K562 (cell line): ENCODE results near the gene FADS6. TPM values are rescaled to one million over a fixed set of nuclear protein-coding genes. Genes with fewer than 3 reads are reported as not detected.

Source experiments
- ATAC-seq: fragments of 200-7000 bp; cut with Tn5 transposase; 3 replicates; pipeline ENCODE4 v1.9.1; 2020; ENCODE audit warnings: moderate library complexity
- BruUV-seq: library from RNA; stranded (reverse); fragments of 400-500 nt; replicated peaks from 2 replicates; lab custom pipeline; 2021; lab: Mats Ljungman, UMichigan
- CTCF ChIA-PET: fragments of 300-600 bp; formaldehyde crosslinking; extraction: SDS; loops from one replicate; lab custom pipeline; 2021; ENCODE audit warnings: low intra/inter-chr PET ratio; lab: Yijun Ruan, JAX
- POLR2A ChIA-PET: fragments of 300-600, 350-650 bp; sonication (Branson Sonifier 250); formaldehyde crosslinking; extraction: SDS; loops from one replicate; lab custom pipeline; 2021; ENCODE audit warnings: antibody characterized with exemption, inconsistent platforms; lab: Yijun Ruan, JAX
- DNase-seq, 4 experiments: peaks; one replicate each; pipeline versions ENCODE4 v3.0.0 to v3.0.0-alpha.2; 2011 to 2018; ENCODE audit warnings: low spot score in 3 of 4, mixed read lengths in 3 of 4; ENCODE audit errors: extremely low read depth in 1 of 4
- FAIRE-seq: peaks from 2 replicates; lab custom pipeline; 2011; peaks lifted over from hg19 to GRCh38; lab: Jason Lieb, UNC
- H2AFZ ChIP-seq: 2 replicates; pipeline ENCODE4 v1.6.0; 2011; ENCODE audit warnings: low read depth, low read length, control low read depth, inconsistent platforms
- H3K27ac ChIP-seq: fragments of 200-600 bp; 3 replicates; pipeline ENCODE4 v1.8.0; 2011; ENCODE audit warnings: low read depth, mild to moderate bottlenecking, control low read depth, inconsistent platforms, low read length, moderate library complexity, mixed read lengths; ENCODE audit errors: extremely low read depth
- H3K27me3 ChIP-seq, 2 experiments: fragments of 300-600 bp in 1 of 2; 2 replicates in 1 of 2; 3 replicates in 1 of 2; pipeline versions ENCODE4 v1.6.0 to v1.8.0; 2011; ENCODE audit warnings: inconsistent platforms in 2 of 2, low read length in 2 of 2, mild to moderate bottlenecking in 1 of 2, mixed read lengths in 1 of 2, moderate library complexity in 1 of 2; ENCODE audit not compliant: control insufficient read depth in 2 of 2, insufficient read depth in 2 of 2
- H3K36me3 ChIP-seq: fragments of 300-600 bp; 3 replicates; pipeline ENCODE4 v1.8.0; 2011; ENCODE audit warnings: mild to moderate bottlenecking, low read length, inconsistent platforms; ENCODE audit not compliant: control insufficient read depth, insufficient read depth
- H3K4me1 ChIP-seq, 2 experiments: fragments of 200-600 bp in 1 of 2; replicated peaks in 1 of 2; 2 replicates in 1 of 2; 3 replicates in 1 of 2; pipeline versions ENCODE4 v1.5.1 to v1.8.0; 2011; ENCODE audit warnings: inconsistent platforms in 2 of 2, low read length in 2 of 2, mild to moderate bottlenecking in 1 of 2, mixed read lengths in 1 of 2, moderate library complexity in 1 of 2; ENCODE audit not compliant: control insufficient read depth in 2 of 2, insufficient read depth in 2 of 2
- H3K4me2 ChIP-seq: 2 replicates; pipeline ENCODE4 v1.6.1; 2011; ENCODE audit warnings: low read length, control low read depth, inconsistent platforms, mixed read lengths; ENCODE audit not compliant: insufficient read depth
- H3K4me3 ChIP-seq: fragments of 200-600 bp; sonication (generic), shearing (Covaris generic); 2 replicates; pipeline ENCODE4 v1.5.1; 2016; ENCODE audit warnings: control low read depth, inconsistent platforms
- H3K79me2 ChIP-seq: fragments of 200-600 bp; 3 replicates; pipeline ENCODE4 v1.8.0; 2011; ENCODE audit warnings: low read length, inconsistent platforms; ENCODE audit not compliant: control insufficient read depth, insufficient read depth
- H3K9ac ChIP-seq, 2 experiments: 2 replicates each; pipeline versions ENCODE4 v1.6.0 to v1.6.1; 2011; ENCODE audit warnings: low read depth in 2 of 2, low read length in 2 of 2, control low read depth in 1 of 2, inconsistent platforms in 1 of 2, mild to moderate bottlenecking in 1 of 2, mixed read lengths in 1 of 2; ENCODE audit not compliant: insufficient read depth in 1 of 2
- H3K9me1 ChIP-seq: one replicate; pipeline ENCODE4 v1.6.0; 2011; ENCODE audit warnings: inconsistent platforms, mild to moderate bottlenecking, low read length, moderate library complexity; ENCODE audit not compliant: control insufficient read depth, insufficient read depth
- H3K9me3 ChIP-seq: replicated peaks from 2 replicates; pipeline ENCODE4 v1.5.1; 2011; ENCODE audit warnings: low read depth, low read length, inconsistent platforms; ENCODE audit not compliant: control insufficient read depth, insufficient read depth
- H4K20me1 ChIP-seq: replicated peaks from 2 replicates; pipeline ENCODE4 v1.6.1; 2011; ENCODE audit warnings: low read length, inconsistent platforms, mixed read lengths; ENCODE audit not compliant: control insufficient read depth, insufficient read depth
- BRD4 ChIP-seq: fragments of 200-600 bp; sonication (generic); IDR thresholded peaks from 2 replicates; pipeline ENCODE4 v1.6.1; 2017; ENCODE audit warnings: inconsistent platforms
- CEBPB ChIP-seq: fragments of 450-650 bp; IDR thresholded peaks from 2 replicates; pipeline ENCODE4 v1.6.1; 2016; ENCODE audit warnings: missing genetic modification characterization, missing compliant biosample characterization
- MYC ChIP-seq, 2 experiments: fragments of 250-450 bp in 1 of 2; sonication (Bioruptor Pico) in 1 of 2; IDR thresholded peaks; 2 replicates each; pipeline versions ENCODE4 v1.5.1 to v1.6.1; 2012 to 2021; ENCODE audit warnings: low read depth in 2 of 2, borderline replicate concordance in 1 of 2, improper control_type of control experiment in 1 of 2, low read length in 1 of 2, mild to moderate bottlenecking in 1 of 2, moderate library complexity in 1 of 2
- SRSF7 ChIP-seq: fragments of 200-400 bp; formaldehyde crosslinking; optimal IDR thresholded peaks from 2 replicates; pipeline ENCODE3; 2017; ENCODE audit warnings: mild to moderate bottlenecking, low read depth, low read length
- STAT5A ChIP-seq: IDR thresholded peaks from 2 replicates; pipeline ENCODE4 v1.6.1; 2012; ENCODE audit warnings: low read length, inconsistent platforms, borderline replicate concordance
- TCF7L2 ChIP-seq: fragments of 150-350 bp; IDR thresholded peaks from 2 replicates; pipeline ENCODE4 v1.6.1; 2016; ENCODE audit warnings: low read depth, mild to moderate bottlenecking, low read length, moderate library complexity
- U2AF1 ChIP-seq: fragments of 200-400 bp; formaldehyde crosslinking; optimal IDR thresholded peaks from 2 replicates; pipeline ENCODE3; 2017; ENCODE audit warnings: mild to moderate bottlenecking, low read depth, low read length, moderate library complexity
- ZBTB2 ChIP-seq: fragments of 450-650 bp; IDR thresholded peaks from 2 replicates; pipeline ENCODE4 v1.6.1; 2016; ENCODE audit warnings: antibody characterized with exemption
- ZNF24 ChIP-seq: fragments of 450-650 bp; IDR thresholded peaks from 2 replicates; pipeline ENCODE4 v1.6.1; 2016
- ZNF707 ChIP-seq: fragments of 250-450 bp; sonication (Bioruptor Pico); conservative IDR thresholded peaks from 2 replicates; pipeline ENCODE4 v1.8.0; 2022; ENCODE audit warnings: inconsistent platforms, mild to moderate bottlenecking, moderate library complexity
- WGBS: fragments of 100-300 bp; shearing (Covaris generic); methylation state at CpG from one replicate; pipeline ENCODE4 v1.1.6; 2016; ENCODE audit warnings: low coverage, mixed read lengths; ENCODE audit not compliant: insufficient coverage; ENCODE audit errors: missing lambda C conversion rate; 5-methylcytosine and 5-hydroxymethylcytosine counted together
- in situ Hi-C: fragments of 300-500 bp; cut with MboI; formaldehyde crosslinking; loops from 4 replicates; pipeline ENCODE4 v1.15.0; 2018; ENCODE audit warnings: inconsistent platforms, mixed read lengths
- intact Hi-C: fragments of 100-400 bp; cut with micrococcal nuclease; formaldehyde crosslinking; loops from 2 replicates; pipeline ENCODE4 v1.14.2; 2022
- polyA plus RNA-seq, 8 experiments: library from polyadenylated mRNA; depleted of rRNA in 4 of 8; stranded (reverse) in 5 of 8; unstranded in 3 of 8; fragments of >200 nt; fragmentation: Nextera tagmentation in 2 of 8; fragmentation: Illumina TruSeq in 1 of 8; extraction: Ambion mirVana in 2 of 8; extraction: Trizol in 1 of 8; gene quantifications; 2 replicates each; pipeline versions ENCODE4 v1.2.1 to v1.2.3, GENCODE V29; 2011 to 2014; ENCODE audit warnings: inconsistent platforms in 1 of 8, missing spikeins in 1 of 8
- total RNA-seq, 7 experiments: library from RNA; depleted of rRNA in 6 of 7; stranded (reverse); fragments of >200 nt in 6 of 7; fragmentation: Illumina TruSeq in 2 of 7; extraction: Trizol in 2 of 7; gene quantifications; 2 replicates each; pipeline versions ENCODE4 v1.2.1 to v1.2.3, GENCODE V29; 2011 to 2021; ENCODE audit warnings: low replicate concordance in 1 of 7

The FADS6 gene
- total and polyA plus RNA-seq, 9 of the 15 experiments (the other 6 are each of a cell fraction or from before 2014, with no cell fraction given) = 0.18 to 0.22 TPM; not detected in 7

- WGBS = 46% methylated on average over 19 of the region's 20 CpGs
- H3K27ac ChIP-seq = no peak overlapping the region
- no peak for TF ChIP-seq TCF7L2
- TF ChIP-seq CEBPB (tag) = no peak
- no peak for TF ChIP-seq U2AF1
- no peak for TF ChIP-seq ZNF707 (CRISPR knock-in tag)
- no peak for TF ChIP-seq STAT5A
- TF ChIP-seq SRSF7 = no peak
- no peak for TF ChIP-seq MYC (IDR thresholded peaks at IDR 0.05; ENCODE audit: low read depth, low read length)
- TF ChIP-seq MYC (CRISPR knock-in tag; IDR thresholded peaks at IDR 0.05; ENCODE audit: borderline replicate concordance, low read depth) = no peak
- TF ChIP-seq ZBTB2 = no peak
- TF ChIP-seq BRD4 = no peak
- TF ChIP-seq ZNF24 = no peak
- TF ChIP-seq, all 486 proteins: peak for 0
- Histone ChIP-seq H2AFZ (no peak overlapping the region), H3K36me3 (no peaks in the 10 kb centered on the region), H3K4me2 (no peak overlapping the region), H4K20me1 (peaks cover 5% of the 10 kb centered on the region; the same call in 1 of the 2 replicates), H3K79me2 (no peaks in the 10 kb centered on the region), H3K27me3 (peaks cover 21 to 44% of the 10 kb centered on the region in 2 experiments; a peak in 4 of 5 replicates), H3K9me3 (no peaks in the 10 kb centered on the region), H3K9ac (no peak overlapping the region), H3K4me1 (peaks cover 0 to 25% of the 10 kb centered on the region in 2 experiments; a peak in 2 of 5 replicates), H3K4me3 (no peak overlapping the region), H3K9me1 (no peaks in the 10 kb centered on the region)
- CTCF ChIA-PET = interaction anchor here (0.5 kb wide), 1 partner anchor 418 kb away, joined by 4 read pairs; no protein-coding TSS in a partner anchor
- no peak for FAIRE-seq
- POLR2A ChIA-PET = interaction anchor here (0.6 kb wide), 1 partner anchor 250 kb away, joined by 3 read pairs; no protein-coding TSS in a partner anchor
- intact Hi-C loops (no loop called here), in situ Hi-C loops (no loop called here)
- peak; percentile 32; the same call in 1 of the 3 replicates for ATAC-seq
- BruUV-seq = no TSS peak
- no peak for DNase-seq
Observed at GRCh38 chr17:74892013-74892841, 1.2 kb downstream of the FADS6 start.
